ENCODE measurements around the gene ITPKB. TPM values are rescaled to one million over a fixed set of nuclear protein-coding genes. Genes with fewer than 3 reads are reported as not detected.
"Not testable (repeated sequence)": the region's sequence is repeated elsewhere in the genome, so short reads cannot be mapped to it uniquely, and the experiment has no call there.

ITPKB gene
- total RNA-seq, 1 donor = 4.7 TPM

- H3K4me3 ChIP-seq (ENCODE audit: low read depth, low read length) = no peak overlapping the region
- DNase-seq (ENCODE audit: low read depth) = no peak
- TF ChIP-seq CTCF (IDR thresholded peaks at IDR 0.05; ENCODE audit: insufficient read depth, low read depth, low read length) = no peak
These were observed 117.1 kb downstream of the ITPKB start for GRCh38 chr1:226622012-226622411.

GRCh38 chr1:226619031-226619430 lies 120.1 kb downstream of the ITPKB start:
- no peak overlapping the region for H3K4me3 ChIP-seq (ENCODE audit: low read depth, low read length)
- no peak for DNase-seq (ENCODE audit: low read depth)
- no peak for TF ChIP-seq CTCF (IDR thresholded peaks at IDR 0.05; ENCODE audit: insufficient read depth, low read depth, low read length)

- TF ChIP-seq CTCF (IDR thresholded peaks at IDR 0.05; ENCODE audit: insufficient read depth, low read depth, low read length) = no peak
- no peak overlapping the region for H3K4me3 ChIP-seq (ENCODE audit: low read depth, low read length)
- no peak for DNase-seq (ENCODE audit: low read depth)
These were observed 120.7 kb downstream of the ITPKB start for GRCh38 chr1:226618380-226618779.

- DNase-seq (ENCODE audit: low read depth); H3K4me3 ChIP-seq (ENCODE audit: low read depth, low read length): not testable (repeated sequence)
These were observed 121.4 kb downstream of the ITPKB start for GRCh38 chr1:226617719-226618118.

- H3K4me3 ChIP-seq (ENCODE audit: low read depth, low read length) = no peak overlapping the region
- TF ChIP-seq CTCF (IDR thresholded peaks at IDR 0.05; ENCODE audit: insufficient read depth, low read depth, low read length) = no peak
- DNase-seq (ENCODE audit: low read depth) = no peak
These were observed 122.0 kb downstream of the ITPKB start for GRCh38 chr1:226617109-226617508.

GRCh38 chr1:226616636-226617035 lies 122.4 kb downstream of the ITPKB start:
- no peak for TF ChIP-seq CTCF (IDR thresholded peaks at IDR 0.05; ENCODE audit: insufficient read depth, low read depth, low read length)
- no peak overlapping the region for H3K4me3 ChIP-seq (ENCODE audit: low read depth, low read length)
- no peak for DNase-seq (ENCODE audit: low read depth)

GRCh38 chr1:226615876-226616275 lies 123.2 kb downstream of the ITPKB start:
- no peak for DNase-seq (ENCODE audit: low read depth)
- no peak for TF ChIP-seq CTCF (IDR thresholded peaks at IDR 0.05; ENCODE audit: insufficient read depth, low read depth, low read length)
- H3K4me3 ChIP-seq (ENCODE audit: low read depth, low read length) = no peak overlapping the region

GRCh38 chr1:226611980-226612379 lies 127.1 kb downstream of the ITPKB start:
- DNase-seq (ENCODE audit: low read depth); H3K4me3 ChIP-seq (ENCODE audit: low read depth, low read length): not testable (repeated sequence)

All from fibroblast of villous mesenchyme (primary cell).